HCT116 (cell line): ENCODE data around the gene THSD4.

Experiments used
- CEBPB ChIP-seq: IDR thresholded peaks from 2 replicates; pipeline ENCODE4 v1.6.1; 2012; ENCODE audit warnings: low read depth
- EZH2 ChIP-seq: fragments of 200-600 bp; sonication (generic); IDR thresholded peaks from 2 replicates; pipeline ENCODE4 v1.6.1; 2017; ENCODE audit warnings: antibody characterized with exemption, mixed run types
- JUND ChIP-seq: IDR thresholded peaks from 2 replicates; pipeline ENCODE4 v1.6.1; 2012
- POLR2A ChIP-seq: IDR thresholded peaks from 2 replicates; pipeline ENCODE4 v1.7.0; 2011; ENCODE audit warnings: borderline replicate concordance; ENCODE audit not compliant: insufficient read depth, insufficient read length; ENCODE audit errors: extremely low read depth
- POLR2AphosphoS5 ChIP-seq: IDR thresholded peaks from 2 replicates; pipeline ENCODE4 v1.6.1; 2011; ENCODE audit warnings: mild to moderate bottlenecking, low read depth, low read length, moderate library complexity
- SP1 ChIP-seq: IDR thresholded peaks from 2 replicates; pipeline ENCODE4 v1.6.1; 2012; ENCODE audit warnings: low read depth
- SRF ChIP-seq: IDR thresholded peaks from 2 replicates; pipeline ENCODE4 v1.6.1; 2012; ENCODE audit warnings: low read depth
- TCF7L2 ChIP-seq: IDR thresholded peaks from 2 replicates; pipeline ENCODE4 v1.7.0; 2011; ENCODE audit warnings: borderline replicate concordance, inconsistent platforms; ENCODE audit not compliant: insufficient read depth, insufficient read length; ENCODE audit errors: extremely low read depth
- ZNF274 ChIP-seq: fragments of 200-500 bp; sonication (Bioruptor generic); IDR thresholded peaks from 2 replicates; pipeline ENCODE4 v1.6.1; 2014; ENCODE audit warnings: mild to moderate bottlenecking, low read depth, low read length, inconsistent platforms
- TF ChIP-seq, protein P1 (sequence below), 3 experiments: fragments of 200-600 bp in 1 of 3; sonication (generic) in 1 of 3; IDR thresholded peaks in 2 of 3; conservative IDR thresholded peaks in 1 of 3; 2 replicates each; pipeline ENCODE4 v1.5.1; 2012 to 2017; ENCODE audit warnings: low read depth in 2 of 3, low read length in 2 of 3, antibody characterized with exemption in 1 of 3, borderline replicate concordance in 1 of 3, control low read depth in 1 of 3, mild to moderate bottlenecking in 1 of 3, mixed read lengths in 1 of 3, mixed run types in 1 of 3, moderate library complexity in 1 of 3; ENCODE audit not compliant: insufficient read depth in 1 of 3
- TF ChIP-seq, protein P2 (sequence below): IDR thresholded peaks from 2 replicates; pipeline ENCODE4 v1.6.1; 2012; ENCODE audit warnings: low read depth

DNA sequence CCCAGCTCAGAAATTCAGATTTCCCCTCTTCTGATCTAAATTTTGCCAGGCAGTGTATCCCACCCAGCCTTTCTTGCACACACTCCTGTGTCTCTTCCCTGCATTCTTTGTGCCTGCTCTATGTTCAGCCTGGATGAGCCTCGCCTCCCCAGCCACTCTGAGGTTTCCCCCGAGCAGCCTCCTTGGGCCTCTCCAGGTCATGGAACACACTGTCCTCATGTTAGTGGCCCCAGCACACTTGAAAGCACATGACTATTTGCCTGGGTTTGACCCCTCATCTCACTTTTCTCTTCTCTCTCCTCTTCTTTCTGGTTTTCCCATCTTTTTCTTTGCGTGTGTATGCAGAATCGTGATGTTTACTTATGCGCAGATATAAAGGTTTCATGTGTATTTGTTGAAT, 3.1 kb downstream of the THSD4 start:
- TF ChIP-seq JUND (no peak), CEBPB (no peak), SRF (no peak), POLR2A (no peak), EZH2 (no peak), TCF7L2 (no peak), POLR2AphosphoS5 (no peak), SP1 (no peak), ZNF274 (no peak)
- TF ChIP-seq, protein P1, sequence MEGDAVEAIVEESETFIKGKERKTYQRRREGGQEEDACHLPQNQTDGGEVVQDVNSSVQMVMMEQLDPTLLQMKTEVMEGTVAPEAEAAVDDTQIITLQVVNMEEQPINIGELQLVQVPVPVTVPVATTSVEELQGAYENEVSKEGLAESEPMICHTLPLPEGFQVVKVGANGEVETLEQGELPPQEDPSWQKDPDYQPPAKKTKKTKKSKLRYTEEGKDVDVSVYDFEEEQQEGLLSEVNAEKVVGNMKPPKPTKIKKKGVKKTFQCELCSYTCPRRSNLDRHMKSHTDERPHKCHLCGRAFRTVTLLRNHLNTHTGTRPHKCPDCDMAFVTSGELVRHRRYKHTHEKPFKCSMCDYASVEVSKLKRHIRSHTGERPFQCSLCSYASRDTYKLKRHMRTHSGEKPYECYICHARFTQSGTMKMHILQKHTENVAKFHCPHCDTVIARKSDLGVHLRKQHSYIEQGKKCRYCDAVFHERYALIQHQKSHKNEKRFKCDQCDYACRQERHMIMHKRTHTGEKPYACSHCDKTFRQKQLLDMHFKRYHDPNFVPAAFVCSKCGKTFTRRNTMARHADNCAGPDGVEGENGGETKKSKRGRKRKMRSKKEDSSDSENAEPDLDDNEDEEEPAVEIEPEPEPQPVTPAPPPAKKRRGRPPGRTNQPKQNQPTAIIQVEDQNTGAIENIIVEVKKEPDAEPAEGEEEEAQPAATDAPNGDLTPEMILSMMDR (IDR thresholded peaks at IDR 0.05 in 2 of 3, conservative IDR thresholded peaks at IDR 0.05 in 1 of 3; ENCODE audit: borderline replicate concordance in 1 of 3, insufficient read depth in 1 of 3, low read depth in 2 of 3, low read length in 2 of 3) = no peak
- TF ChIP-seq, protein P2, sequence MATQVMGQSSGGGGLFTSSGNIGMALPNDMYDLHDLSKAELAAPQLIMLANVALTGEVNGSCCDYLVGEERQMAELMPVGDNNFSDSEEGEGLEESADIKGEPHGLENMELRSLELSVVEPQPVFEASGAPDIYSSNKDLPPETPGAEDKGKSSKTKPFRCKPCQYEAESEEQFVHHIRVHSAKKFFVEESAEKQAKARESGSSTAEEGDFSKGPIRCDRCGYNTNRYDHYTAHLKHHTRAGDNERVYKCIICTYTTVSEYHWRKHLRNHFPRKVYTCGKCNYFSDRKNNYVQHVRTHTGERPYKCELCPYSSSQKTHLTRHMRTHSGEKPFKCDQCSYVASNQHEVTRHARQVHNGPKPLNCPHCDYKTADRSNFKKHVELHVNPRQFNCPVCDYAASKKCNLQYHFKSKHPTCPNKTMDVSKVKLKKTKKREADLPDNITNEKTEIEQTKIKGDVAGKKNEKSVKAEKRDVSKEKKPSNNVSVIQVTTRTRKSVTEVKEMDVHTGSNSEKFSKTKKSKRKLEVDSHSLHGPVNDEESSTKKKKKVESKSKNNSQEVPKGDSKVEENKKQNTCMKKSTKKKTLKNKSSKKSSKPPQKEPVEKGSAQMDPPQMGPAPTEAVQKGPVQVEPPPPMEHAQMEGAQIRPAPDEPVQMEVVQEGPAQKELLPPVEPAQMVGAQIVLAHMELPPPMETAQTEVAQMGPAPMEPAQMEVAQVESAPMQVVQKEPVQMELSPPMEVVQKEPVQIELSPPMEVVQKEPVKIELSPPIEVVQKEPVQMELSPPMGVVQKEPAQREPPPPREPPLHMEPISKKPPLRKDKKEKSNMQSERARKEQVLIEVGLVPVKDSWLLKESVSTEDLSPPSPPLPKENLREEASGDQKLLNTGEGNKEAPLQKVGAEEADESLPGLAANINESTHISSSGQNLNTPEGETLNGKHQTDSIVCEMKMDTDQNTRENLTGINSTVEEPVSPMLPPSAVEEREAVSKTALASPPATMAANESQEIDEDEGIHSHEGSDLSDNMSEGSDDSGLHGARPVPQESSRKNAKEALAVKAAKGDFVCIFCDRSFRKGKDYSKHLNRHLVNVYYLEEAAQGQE = no peak
